Effector memory CD4-positive, alpha-beta T cell (primary cell): Measurements from ENCODE around the gene KIF13A.
"Not testable (repeated sequence)": the region's sequence is repeated elsewhere in the genome, so short reads cannot be mapped to it uniquely, and the experiment has no call there.

Source experiments
- DNase-seq, 3 donors: peaks; one replicate each; pipeline ENCODE4 v3.0.0-alpha.2; 2020
- H3K27ac ChIP-seq: 2 replicates; pipeline ENCODE4 v1.7.0; 2013; ENCODE audit warnings: mild to moderate bottlenecking, low read length, moderate library complexity; ENCODE audit not compliant: insufficient read depth, poor library complexity, severe bottlenecking
- H3K27me3 ChIP-seq: replicated peaks from 2 replicates; pipeline ENCODE4 v1.7.0; 2013; ENCODE audit warnings: mild to moderate bottlenecking, low read length; ENCODE audit not compliant: insufficient read depth, control insufficient read depth, poor library complexity, severe bottlenecking
- H3K36me3 ChIP-seq: 2 replicates; pipeline ENCODE4 v1.7.0; 2013; ENCODE audit warnings: mild to moderate bottlenecking, low read length, moderate library complexity; ENCODE audit not compliant: control insufficient read depth, insufficient read depth
- H3K4me1 ChIP-seq: 2 replicates; pipeline ENCODE4 v1.7.0; 2013; ENCODE audit warnings: low read length, mild to moderate bottlenecking; ENCODE audit not compliant: control insufficient read depth, insufficient read depth, poor library complexity, severe bottlenecking
- H3K4me3 ChIP-seq: 2 replicates; pipeline ENCODE4 v1.7.0; 2013; ENCODE audit warnings: low read length, low read depth, mild to moderate bottlenecking; ENCODE audit not compliant: insufficient read depth, poor library complexity, severe bottlenecking
- H3K9me3 ChIP-seq: 2 replicates; pipeline ENCODE4 v1.7.0; 2013; ENCODE audit warnings: mild to moderate bottlenecking, low read length, moderate library complexity; ENCODE audit not compliant: control insufficient read depth

KIF13A gene

GRCh38 chr6:17740559-17741220 is 246.7 kb downstream of the KIF13A start:
- no peak for DNase-seq
- H3K27me3 ChIP-seq: no peaks in the 10 kb centered on the region
- H3K36me3 ChIP-seq: no peaks in the 10 kb centered on the region
- no peak overlapping the region for H3K4me3 ChIP-seq
- no peaks in the 10 kb centered on the region for H3K4me1 ChIP-seq
- peaks cover 17% of the 10 kb centered on the region for H3K9me3 ChIP-seq
- H3K27ac ChIP-seq: no peak overlapping the region

- H3K36me3 ChIP-seq: no peaks in the 10 kb centered on the region
- no peak overlapping the region for H3K27ac ChIP-seq
- no peaks in the 10 kb centered on the region for H3K27me3 ChIP-seq
- no peak for DNase-seq
- no peaks in the 10 kb centered on the region for H3K4me1 ChIP-seq
- no peak overlapping the region for H3K4me3 ChIP-seq
- H3K9me3 ChIP-seq: peaks cover 17% of the 10 kb centered on the region
These were observed 249.7 kb downstream of the KIF13A start for GRCh38 chr6:17737704-17738252.

GRCh38 chr6:17735311-17735710 is 252.1 kb downstream of the KIF13A start:
- not testable (repeated sequence) for H3K27me3 ChIP-seq, H3K27ac ChIP-seq, H3K4me3 ChIP-seq, H3K36me3 ChIP-seq, DNase-seq, H3K4me1 ChIP-seq
- peaks cover 17% of the 10 kb centered on the region for H3K9me3 ChIP-seq

- no peaks in the 10 kb centered on the region for H3K9me3 ChIP-seq
- no peaks in the 10 kb centered on the region for H3K4me1 ChIP-seq
- H3K4me3 ChIP-seq: no peak overlapping the region
- H3K27ac ChIP-seq: no peak overlapping the region
- no peak for DNase-seq
- H3K27me3 ChIP-seq: no peaks in the 10 kb centered on the region
- H3K36me3 ChIP-seq: no peaks in the 10 kb centered on the region
These were observed 257.2 kb downstream of the KIF13A start for GRCh38 chr6:17730078-17730704.

GRCh38 chr6:17729223-17730077 is 258.0 kb downstream of the KIF13A start:
- no peak overlapping the region for H3K4me3 ChIP-seq
- no peaks in the 10 kb centered on the region for H3K4me1 ChIP-seq
- H3K27ac ChIP-seq: no peak overlapping the region
- H3K36me3 ChIP-seq: no peaks in the 10 kb centered on the region
- no peak for DNase-seq
- H3K27me3 ChIP-seq: no peaks in the 10 kb centered on the region
- H3K9me3 ChIP-seq: no peaks in the 10 kb centered on the region

GRCh38 chr6:17728551-17729222 is 258.7 kb downstream of the KIF13A start:
- Histone ChIP-seq H3K4me1 (no peaks in the 10 kb centered on the region), H3K4me3 (no peak overlapping the region), H3K27me3 (no peaks in the 10 kb centered on the region), H3K36me3 (no peaks in the 10 kb centered on the region), H3K27ac (no peak overlapping the region), H3K9me3 (no peaks in the 10 kb centered on the region)
- DNase-seq: no peak

GRCh38 chr6:17725083-17725482 is 262.4 kb downstream of the KIF13A start:
- Histone ChIP-seq H3K9me3 (no peaks in the 10 kb centered on the region), H3K27me3 (no peaks in the 10 kb centered on the region), H3K4me3 (no peak overlapping the region), H3K36me3 (no peaks in the 10 kb centered on the region), H3K4me1 (no peaks in the 10 kb centered on the region), H3K27ac (no peak overlapping the region)
- no peak for DNase-seq

- H3K27ac ChIP-seq: no peak overlapping the region
- H3K36me3 ChIP-seq: no peaks in the 10 kb centered on the region
- no peaks in the 10 kb centered on the region for H3K9me3 ChIP-seq
- H3K27me3 ChIP-seq: no peaks in the 10 kb centered on the region
- DNase-seq: no peak
- H3K4me3 ChIP-seq: no peak overlapping the region
- H3K4me1 ChIP-seq: no peaks in the 10 kb centered on the region
These were observed 263.1 kb downstream of the KIF13A start for GRCh38 chr6:17724341-17724740.

GRCh38 chr6:17721671-17722070 is 265.8 kb downstream of the KIF13A start:
- Histone ChIP-seq H3K4me1 (no peaks in the 10 kb centered on the region), H3K27ac (no peak overlapping the region), H3K9me3 (no peaks in the 10 kb centered on the region), H3K4me3 (no peak overlapping the region), H3K36me3 (no peaks in the 10 kb centered on the region), H3K27me3 (no peaks in the 10 kb centered on the region)
- no peak for DNase-seq
